GM21526 (cell line): ENCODE measurements around the gene SRRM3.
"Not testable (repeated sequence)": the region's sequence is repeated elsewhere in the genome, so short reads cannot be mapped to it uniquely, and the experiment has no call there.

Experiments
- ATAC-seq: cut with Tn5 transposase; IDR thresholded peaks from one replicate; pipeline ENCODE4 v1.9.1; 2021; ENCODE audit warnings: moderate library complexity; ENCODE audit not compliant: unreplicated experiment, low FRiP score

The SRRM3 gene

DNA sequence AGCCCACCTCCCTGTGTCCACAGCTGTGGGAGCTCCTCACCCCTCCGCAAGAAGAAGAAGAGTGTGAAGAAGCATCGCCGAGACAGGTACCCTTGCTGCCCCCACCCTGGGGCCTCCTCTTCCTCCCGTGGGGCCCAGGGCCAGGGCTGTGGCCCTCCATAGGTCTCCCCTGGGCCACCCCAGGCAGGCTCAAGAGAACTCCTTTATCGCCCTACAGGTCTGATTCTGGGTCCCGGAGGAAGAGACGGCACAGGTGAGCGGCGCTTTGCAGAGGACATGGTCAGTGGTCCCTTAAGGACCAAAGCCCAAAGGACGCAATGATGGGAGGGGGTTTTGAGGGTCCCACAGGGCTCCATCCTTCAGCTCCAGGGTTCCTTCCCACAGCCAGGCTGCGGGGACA lies 59.6 kb downstream of the SRRM3 start:
- ATAC-seq: no peak

DNA sequence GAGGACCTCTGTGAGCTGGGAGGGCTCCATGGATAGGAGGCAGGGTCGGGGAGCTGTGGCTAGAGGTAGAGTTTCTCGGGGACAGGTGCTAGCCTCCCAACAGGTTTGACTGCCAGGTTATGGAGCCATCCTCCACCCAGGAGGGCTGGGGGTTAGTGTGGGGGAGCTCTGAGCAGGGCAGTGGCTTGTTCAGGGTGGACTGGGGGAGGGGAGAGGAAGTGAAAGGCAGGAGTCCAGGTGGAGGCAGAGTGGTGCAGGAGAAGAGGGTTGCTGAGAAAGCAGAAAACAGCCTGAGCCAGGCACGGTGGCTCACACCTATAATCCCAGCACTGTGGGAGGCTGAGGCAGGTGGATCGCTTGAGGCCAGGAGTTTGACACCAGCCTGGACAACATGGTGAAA lies 60.2 kb downstream of the SRRM3 start:
- ATAC-seq: no peak

DNA sequence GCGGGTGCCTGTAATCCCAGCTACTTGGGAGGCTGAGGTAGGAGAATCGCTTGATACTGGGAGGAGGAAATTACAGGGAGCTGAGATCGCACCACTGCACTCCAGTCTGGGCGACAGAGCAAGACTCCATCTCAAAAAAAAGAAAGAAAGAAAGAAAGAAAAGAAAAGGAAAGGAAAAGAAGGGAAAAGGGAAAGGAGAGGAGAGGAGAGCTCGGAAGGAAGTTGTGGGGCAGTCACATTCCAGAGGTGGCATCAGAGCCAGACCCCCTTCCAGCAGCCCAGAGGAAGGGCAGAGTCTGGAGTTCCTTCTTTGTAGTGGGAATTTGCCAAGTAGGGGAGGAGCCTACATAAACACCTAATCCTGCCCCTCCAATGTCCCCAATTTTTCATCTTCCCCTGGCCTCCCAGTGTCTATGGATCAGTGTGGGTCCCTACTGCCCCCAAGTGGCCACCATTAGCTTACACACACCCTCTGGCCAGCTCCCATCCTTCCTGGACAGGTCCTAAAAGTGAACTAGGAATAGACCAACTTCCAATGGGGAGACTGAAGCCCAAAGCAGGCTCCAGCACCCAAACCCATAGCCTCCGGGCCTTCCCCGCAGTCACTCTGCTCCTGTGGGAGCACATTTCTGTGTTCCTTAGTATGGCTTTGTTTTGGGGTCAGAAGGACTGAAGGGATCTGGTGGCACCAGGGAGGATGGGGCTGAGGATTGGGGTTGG lies 61.1 kb downstream of the SRRM3 start:
- ATAC-seq: no peak

DNA sequence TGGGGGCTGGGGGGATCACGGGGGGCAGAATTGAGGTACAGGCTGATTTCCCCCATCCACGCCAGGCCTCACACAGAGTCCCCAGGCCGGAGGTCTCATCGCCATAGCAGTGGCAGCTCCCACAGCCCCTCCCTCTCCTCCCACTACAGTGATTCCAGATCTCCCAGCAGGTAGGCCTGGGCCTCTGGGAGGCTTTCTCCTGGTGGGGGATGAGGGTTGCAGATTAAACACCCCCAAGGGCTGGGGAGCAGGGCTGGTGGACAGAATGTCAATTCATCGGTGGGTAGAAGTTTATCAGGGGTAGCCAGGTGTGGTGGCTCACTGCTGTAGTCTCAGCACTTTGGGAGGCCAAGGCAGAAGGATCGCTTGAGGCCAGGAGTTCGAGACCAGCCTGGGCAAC lies 63.6 kb downstream of the SRRM3 start:
- ATAC-seq: no peak

DNA sequence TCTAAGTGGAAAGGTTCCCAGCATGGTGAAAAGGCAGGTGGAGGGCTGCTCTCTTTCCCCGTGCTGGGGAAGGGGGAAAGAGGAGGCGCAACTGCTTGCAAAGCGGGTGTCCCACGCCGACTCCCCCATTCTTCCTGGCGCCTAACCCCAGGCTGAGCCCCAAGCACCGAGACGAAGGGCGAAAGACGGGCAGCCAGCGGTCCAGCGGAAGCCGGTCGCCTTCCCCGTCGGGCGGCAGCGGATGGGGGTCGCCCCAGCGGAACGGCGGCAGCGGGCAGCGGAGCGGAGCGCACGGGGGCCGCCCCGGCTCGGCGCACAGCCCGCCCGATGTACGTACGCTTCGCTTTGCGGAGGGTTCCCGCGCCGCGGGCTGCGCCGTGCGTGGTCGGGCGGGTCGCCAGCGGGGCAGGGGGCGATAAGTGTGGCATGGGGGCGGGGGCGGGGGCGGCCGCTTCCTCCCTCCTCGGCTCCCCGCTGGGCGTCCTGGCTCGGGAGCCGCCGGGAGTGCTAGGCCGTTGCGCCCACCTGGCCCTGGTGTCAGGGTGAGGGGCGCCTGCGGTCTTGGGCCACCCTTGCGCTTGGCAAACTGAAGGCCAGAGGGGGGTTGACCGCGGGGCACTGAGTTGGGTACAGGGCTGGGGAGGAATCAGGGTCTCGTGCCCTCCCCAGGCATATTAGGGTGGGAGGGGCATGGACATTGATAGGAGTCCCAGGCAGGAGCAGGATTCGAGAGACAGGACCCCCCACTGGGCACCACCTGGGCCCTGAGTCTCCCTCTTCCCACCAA lies 65.6 kb downstream of the SRRM3 start:
- no peak for ATAC-seq

DNA sequence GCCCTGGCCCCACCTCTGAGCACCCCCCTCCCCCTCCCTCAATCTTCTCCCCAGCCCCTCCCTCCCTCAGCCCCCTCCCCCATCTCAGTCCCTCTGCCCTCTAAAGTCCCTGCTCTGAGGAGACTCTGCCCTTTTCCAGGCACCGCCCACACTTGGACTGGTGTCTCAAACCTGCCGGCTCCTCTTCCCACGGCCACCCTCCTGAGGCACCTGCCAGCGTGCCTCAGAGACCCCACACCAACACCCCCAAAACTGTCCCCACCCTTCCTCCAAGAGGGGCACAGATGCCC lies 66.1 kb downstream of the SRRM3 start:
- ATAC-seq: no peak

DNA sequence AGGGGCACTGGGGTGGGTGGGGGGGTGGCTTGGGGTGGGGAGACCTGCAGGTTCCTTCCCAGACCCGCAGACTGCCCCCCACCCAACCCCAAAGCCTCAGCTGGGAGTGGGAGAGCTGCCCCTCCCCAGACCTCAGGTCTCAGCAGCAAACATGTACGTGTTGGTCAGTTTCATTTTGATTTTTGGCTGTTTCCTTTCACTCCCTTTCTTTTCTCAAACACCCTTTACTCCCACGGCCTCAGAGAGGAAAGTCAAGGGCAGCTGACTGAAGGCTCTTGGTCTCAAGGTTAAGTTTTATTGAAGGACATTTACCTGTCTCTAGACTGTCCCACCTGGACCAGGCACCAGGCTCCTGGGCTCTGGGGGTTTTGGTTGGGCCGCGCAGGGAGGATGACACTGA lies 66.7 kb downstream of the SRRM3 start:
- ATAC-seq: no peak

DNA sequence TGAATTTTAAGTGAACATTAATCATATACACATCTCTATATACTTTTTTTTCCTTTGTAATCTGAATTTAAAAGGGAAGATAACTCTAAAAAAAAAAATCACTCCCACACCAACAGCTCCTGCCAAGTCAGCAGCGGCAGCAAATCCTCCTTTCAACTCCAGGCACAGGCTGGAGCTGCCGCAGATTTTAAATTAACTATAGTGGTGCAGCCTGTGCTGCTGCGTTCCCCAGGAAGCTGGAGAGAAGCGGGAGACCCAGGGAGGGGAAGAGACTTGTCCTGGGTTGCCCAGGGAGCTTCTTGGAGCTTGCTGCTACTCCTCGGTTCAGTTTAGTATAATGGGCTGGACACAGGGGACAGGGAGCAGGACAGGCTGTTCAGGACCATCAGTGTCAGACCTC lies 68.2 kb downstream of the SRRM3 start:
- no peak for ATAC-seq

DNA sequence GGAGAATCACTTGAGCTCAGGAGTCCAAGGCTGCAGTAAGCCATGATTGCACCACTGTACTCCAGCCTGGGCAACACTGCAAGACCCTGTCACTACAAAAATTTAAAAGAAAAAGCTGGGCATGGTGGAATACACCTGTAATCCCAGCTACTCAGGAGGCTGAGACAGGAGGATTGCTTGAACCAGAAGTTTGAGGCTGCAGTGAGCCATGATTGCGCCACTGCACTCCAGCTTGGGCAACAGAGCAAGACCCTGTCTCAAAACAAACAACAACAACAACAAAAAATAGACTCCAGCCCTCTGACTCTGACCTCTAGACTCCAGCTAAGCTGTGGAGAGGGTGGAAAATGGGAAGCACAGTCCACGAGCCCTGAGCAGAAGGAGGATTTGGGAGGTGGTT lies 69.7 kb downstream of the SRRM3 start:
- not testable (repeated sequence) for ATAC-seq

DNA sequence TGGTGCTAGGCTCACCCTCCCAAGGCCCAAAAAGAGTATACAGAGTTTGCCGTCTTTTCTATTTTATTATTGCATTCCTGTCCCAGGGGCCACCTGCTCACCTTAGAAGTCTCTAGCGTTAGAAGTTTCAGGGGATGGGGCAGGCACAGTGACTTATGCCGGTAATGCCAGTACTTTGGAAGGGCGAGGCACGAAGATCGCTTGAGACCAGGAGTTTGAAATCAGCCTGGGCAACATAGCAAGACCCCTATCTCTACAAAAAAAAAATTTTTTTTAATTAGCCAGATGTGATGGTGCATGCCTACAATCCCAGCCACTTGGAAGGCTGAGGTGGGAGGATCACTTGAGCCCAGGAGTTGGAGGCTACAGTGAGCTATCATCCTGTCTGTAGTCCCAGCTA lies 70.4 kb downstream of the SRRM3 start:
- ATAC-seq: no peak

DNA sequence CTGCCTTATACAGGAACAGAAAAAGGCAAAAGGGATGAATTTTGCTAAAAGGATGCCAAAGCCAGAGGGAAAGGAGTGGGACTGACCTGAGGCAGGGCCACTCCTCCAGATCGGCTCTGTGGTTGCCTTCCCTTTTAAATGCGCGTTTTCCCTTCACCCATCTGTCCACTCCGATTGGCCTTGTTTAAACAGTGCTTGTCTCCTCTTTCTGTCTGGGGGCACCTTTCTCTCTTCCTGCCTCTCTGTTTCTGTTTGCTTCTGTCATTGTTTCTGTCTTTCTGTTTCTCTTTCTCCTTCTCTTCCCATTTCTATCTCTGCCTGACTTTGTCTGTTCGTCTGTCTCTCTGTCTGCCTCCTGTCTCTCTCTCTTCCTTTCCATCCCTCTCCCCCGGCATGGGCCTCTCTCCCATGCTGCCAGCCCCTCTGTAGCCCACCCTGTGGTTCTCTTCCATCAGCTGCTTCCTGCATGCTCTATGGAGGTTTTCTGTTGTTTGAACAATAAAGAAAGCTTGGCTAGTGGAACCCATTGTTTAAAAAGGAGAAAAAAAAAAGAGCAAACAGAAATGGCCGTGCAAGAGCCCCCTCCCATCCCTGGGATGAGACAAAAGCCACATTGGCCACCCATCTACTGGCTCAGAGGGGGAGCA lies 71.3 kb downstream of the SRRM3 start:
- ATAC-seq: peak; percentile 53

DNA sequence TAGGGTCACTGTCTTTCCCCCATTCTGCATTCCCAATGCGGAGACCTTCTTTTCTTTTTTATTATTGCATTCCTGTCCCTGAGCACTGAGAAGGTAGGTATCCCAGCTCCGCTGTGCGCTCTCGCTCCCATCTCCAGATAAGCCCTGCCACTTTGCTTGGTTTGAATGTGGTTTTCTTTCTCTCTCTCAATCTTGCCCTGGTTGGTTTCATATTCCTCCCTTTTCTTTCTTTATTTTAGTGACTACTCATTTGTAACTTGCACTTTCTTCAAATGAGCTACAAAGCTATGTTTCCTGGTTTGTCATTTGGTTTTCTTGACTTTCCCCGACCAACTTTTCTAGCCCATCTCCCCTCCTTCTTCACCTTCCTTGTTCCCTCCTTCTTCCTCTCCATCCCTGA lies 71.8 kb downstream of the SRRM3 start:
- ATAC-seq: no peak

DNA sequence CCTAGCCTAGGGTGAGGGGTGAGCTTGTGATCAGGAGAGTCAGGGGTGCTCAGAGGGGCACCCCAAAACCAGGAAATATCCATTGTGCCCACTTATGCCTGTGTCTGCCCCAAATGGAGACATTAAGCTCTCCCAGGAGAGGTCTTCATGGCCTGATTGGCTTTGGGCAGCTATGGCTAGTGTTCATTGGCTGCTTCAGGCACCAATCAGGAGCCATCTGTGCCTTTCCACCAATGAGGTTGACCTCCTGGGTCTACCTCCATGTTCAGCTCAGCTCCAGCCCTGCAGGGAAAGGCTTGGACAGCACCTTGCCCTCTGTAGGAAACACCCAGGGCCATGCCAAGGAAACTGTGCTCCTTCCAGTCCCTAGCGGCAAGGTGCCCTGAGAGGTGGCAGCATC lies 76.8 kb downstream of the SRRM3 start:
- no peak for ATAC-seq

DNA sequence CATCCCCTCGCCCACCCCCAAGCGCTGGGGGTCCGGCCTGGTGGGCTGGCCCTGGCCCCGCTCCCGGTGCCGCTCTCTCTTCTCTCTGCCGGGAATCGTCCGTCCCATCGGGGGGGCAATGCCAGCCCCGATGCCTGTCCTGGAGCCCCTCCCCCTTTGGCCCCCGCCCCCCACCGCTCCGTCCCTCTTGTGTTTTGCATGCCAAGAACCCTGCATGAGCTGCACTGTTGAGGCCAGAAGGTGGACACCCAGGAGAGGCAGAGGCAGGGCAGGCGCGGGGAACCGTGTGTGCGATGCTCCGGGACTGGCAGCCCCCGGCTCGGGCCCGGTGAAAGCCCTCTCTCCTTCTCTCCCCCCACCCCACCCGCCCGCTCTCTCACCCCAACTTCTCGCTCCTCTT lies 78.7 kb downstream of the SRRM3 start:
- no peak for ATAC-seq

DNA sequence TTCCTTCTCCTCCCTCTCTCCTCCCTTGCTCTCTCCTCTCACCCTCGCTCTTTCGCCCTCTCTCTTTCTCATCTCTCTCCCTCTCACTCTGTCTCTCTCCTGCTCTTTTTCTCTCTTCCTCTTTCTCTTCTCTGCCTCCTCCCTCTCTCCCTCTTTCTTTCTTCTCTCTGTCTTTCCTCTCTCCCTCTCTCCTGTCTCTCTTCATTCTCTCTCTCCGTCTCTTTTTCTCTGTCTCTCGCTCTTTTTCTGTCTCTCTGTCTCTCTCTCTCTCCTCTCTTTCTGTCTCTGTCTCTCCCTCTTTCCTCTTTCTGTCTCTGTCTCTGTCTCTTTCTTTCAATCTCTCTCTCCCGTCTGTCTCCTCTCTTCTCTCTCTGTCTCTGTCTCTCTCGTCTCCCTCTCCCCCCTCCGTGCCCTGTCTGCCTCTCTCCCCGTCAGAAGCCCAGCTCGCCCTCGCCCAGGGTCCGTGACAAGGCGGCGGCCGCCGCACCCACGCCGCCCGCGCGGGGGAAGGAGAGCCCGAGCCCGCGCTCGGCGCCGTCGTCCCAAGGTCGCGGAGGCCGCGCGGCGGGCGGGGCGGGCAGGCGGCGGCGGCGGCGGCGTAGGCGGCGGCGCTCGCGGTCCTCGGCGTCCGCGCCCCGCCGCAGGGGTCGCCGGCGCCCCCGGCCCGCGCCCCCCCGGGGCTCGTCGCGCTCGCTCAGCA lies 79.5 kb downstream of the SRRM3 start:
- no peak for ATAC-seq

DNA sequence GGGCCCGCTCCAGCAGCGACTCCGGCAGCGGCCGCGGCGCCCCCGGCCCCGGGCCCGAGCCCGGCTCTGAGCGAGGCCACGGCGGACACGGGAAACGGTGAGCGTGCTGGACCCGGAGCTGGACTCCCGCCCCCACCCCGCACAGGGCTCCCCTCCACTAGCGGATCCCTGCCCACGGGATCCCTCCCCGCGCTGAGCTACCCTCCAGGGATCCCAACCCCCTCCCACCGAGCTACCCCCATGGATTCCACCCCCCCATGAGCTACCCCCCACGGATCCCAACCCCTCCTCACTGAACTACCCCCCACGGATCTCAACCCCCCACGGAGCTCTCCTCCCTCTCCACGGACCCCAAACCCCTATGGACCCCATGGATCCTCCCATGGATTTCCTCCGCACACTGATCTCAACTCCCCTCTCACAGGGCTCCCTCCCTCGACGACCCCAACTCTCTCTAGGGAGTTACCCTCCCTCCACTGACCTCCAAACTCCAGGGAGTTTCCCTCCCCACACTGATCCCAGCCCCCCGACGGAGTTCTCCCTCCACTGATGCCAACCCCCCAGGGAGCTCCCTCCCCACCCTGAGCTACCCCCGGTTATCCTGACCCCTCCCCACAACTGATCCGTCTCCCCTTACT lies 80.1 kb downstream of the SRRM3 start:
- no peak for ATAC-seq

DNA sequence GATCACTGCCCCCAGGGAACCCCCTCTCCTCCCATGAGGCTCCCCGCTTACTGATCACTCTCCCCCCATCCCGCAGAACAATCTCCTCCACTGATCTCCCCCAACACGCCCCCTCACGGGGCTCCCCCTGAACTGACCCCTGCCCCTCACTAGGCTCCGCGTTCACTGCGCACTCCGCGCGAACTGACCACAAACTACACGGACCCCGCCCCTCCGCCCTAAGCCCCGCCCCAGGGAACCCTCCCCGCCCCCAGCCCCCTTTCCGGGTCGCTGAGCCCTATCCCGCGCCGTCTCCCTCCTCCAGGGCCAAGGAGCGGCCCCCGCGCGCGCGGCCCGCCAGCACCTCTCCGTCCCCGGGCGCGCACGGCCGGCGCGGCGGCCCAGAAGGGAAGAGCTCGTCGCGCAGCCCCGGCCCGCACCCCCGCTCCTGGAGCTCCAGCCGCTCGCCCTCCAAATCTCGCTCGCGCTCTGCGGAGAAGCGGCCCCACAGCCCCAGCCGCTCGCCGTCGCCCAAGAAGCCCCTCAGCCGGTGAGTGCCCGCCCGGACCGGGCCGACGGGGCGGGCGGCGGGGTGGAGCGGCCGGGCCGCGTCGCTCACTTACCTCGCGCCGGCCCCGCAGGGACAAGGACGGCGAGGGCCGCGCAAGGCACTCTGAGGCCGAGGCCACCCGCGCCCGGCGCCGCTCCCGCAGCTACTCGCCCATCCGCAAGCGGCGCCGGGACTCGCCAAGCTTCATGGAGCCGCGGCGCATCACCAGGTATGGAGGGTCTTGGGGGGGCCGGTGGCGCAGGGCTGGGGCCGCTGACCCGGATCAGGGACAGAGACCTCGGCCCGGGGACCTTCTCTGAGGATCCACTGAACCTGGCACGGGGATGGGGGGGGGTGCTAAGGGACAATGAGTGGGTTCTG lies 80.9 kb downstream of the SRRM3 start:
- no peak for ATAC-seq

DNA sequence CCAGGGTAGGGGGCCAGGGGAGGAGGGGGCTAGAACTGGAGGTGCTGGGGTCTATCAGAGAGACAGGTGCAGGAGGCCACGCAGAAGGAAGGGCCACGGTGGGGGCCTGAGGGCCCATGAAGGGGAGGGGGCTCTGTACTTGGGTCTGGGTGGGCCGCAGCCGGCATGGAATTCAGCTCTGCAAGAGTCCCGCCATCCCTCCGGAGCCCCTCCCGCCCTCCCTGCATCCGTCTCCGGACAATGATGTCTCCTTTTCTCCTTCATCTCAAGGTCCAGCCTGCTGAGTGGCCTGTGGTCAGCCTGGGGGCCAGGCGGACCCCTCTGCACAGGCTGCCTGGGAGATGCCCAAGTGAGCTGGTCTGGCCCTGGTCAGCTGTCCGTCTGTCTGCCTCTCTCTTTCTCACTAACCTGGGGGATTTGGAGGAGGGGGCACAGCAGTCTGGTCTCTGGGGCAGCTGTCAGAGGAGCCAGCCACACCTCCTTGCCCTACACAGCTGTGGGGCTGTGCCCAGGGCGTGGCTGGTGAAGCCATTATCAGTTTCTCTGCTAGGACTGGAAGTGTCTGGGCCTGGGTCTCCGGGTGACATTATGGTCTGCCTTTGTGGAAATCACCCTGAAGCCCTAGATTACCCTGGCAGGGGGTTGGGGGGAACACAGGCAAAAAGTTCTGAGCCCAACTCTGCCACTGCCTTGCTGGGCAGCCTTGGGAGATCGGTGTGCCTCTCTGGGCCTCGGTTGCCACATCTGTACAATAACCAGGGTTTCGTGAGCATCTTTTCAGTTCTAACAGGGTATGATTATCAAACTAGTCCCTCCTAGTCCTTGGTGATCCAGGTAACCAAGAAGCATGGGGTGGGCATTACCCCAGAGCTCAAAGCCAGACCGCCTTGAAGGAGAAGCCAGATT lies 81.8 kb downstream of the SRRM3 start:
- no peak for ATAC-seq
